Mesendoderm (in vitro differentiated cells): ENCODE measurements around the gene ALKBH1.

Experiments
- DNase-seq: peaks from one replicate; pipeline ENCODE4 v3.0.0; 2013
- H2AK5ac ChIP-seq: 2 replicates; pipeline ENCODE4 v1.6.1; 2013; ENCODE audit warnings: low read length, inconsistent platforms
- H2BK120ac ChIP-seq: 2 replicates; pipeline ENCODE4 v1.6.1; 2013; ENCODE audit warnings: low read depth, mild to moderate bottlenecking, low read length, moderate library complexity, mixed read lengths
- H2BK15ac ChIP-seq: replicated peaks from 2 replicates; pipeline ENCODE4 v1.6.1; 2013; ENCODE audit warnings: low read depth, mild to moderate bottlenecking, moderate library complexity
- H2BK5ac ChIP-seq: 2 replicates; pipeline ENCODE4 v1.6.1; 2013; ENCODE audit warnings: low read length, inconsistent platforms
- H3K18ac ChIP-seq: 2 replicates; pipeline ENCODE4 v1.6.1; 2013; ENCODE audit warnings: mild to moderate bottlenecking, low read length, mixed read lengths
- H3K23ac ChIP-seq: one replicate; pipeline ENCODE4 v1.6.1; 2013; ENCODE audit warnings: low read length
- H3K27ac ChIP-seq: 2 replicates; pipeline ENCODE4 v1.5.1; 2013; ENCODE audit warnings: low read depth, mild to moderate bottlenecking, inconsistent platforms, low read length, moderate library complexity
- H3K27me3 ChIP-seq: 2 replicates; pipeline ENCODE4 v1.6.1; 2013; ENCODE audit warnings: low read length, control low read depth, mild to moderate bottlenecking, inconsistent platforms; ENCODE audit not compliant: insufficient read depth, poor library complexity
- H3K36me3 ChIP-seq: 2 replicates; pipeline ENCODE4 v1.6.1; 2013; ENCODE audit warnings: low read length, inconsistent platforms; ENCODE audit not compliant: control insufficient read depth, insufficient read depth
- H3K4ac ChIP-seq: one replicate; pipeline ENCODE4 v1.6.1; 2013; ENCODE audit warnings: low read depth, mild to moderate bottlenecking, low read length, moderate library complexity
- H3K4me1 ChIP-seq: 2 replicates; pipeline ENCODE4 v1.6.1; 2013; ENCODE audit warnings: low read depth, low read length, inconsistent platforms; ENCODE audit not compliant: control insufficient read depth
- H3K4me2 ChIP-seq: 2 replicates; pipeline ENCODE4 v1.6.1; 2013; ENCODE audit warnings: low read length
- H3K4me3 ChIP-seq: 2 replicates; pipeline ENCODE4 v1.5.1; 2013; ENCODE audit warnings: mild to moderate bottlenecking, low read length
- H3K56ac ChIP-seq: one replicate; pipeline ENCODE4 v1.6.1; 2013; ENCODE audit warnings: low read length
- H3K79me1 ChIP-seq: 2 replicates; pipeline ENCODE4 v1.6.1; 2013; ENCODE audit warnings: low read length, inconsistent platforms
- H3K79me2 ChIP-seq: 2 replicates; pipeline ENCODE4 v1.6.1; 2013; ENCODE audit warnings: mild to moderate bottlenecking, low read length; ENCODE audit not compliant: control insufficient read depth, insufficient read depth
- H3K9ac ChIP-seq: 2 replicates; pipeline ENCODE4 v1.6.1; 2013; ENCODE audit warnings: low read length, inconsistent platforms
- H4K5ac ChIP-seq: one replicate; pipeline ENCODE4 v1.6.1; 2013; ENCODE audit warnings: low read length
- H4K8ac ChIP-seq: one replicate; pipeline ENCODE4 v1.6.1; 2013; ENCODE audit warnings: low read depth, mild to moderate bottlenecking, control low read depth, low read length, moderate library complexity
- WGBS: extraction: QIAGEN DNeasy Blood & Tissue Kit; methylation state at CpG from one replicate; pipeline ENCODE4 v1.1.7; 2013; ENCODE audit warnings: low lambda C conversion rate, missing lambda C conversion rate; ENCODE audit not compliant: insufficient coverage; ENCODE audit errors: extremely low coverage; 5-methylcytosine and 5-hydroxymethylcytosine counted together

Gene ALKBH1

DNA sequence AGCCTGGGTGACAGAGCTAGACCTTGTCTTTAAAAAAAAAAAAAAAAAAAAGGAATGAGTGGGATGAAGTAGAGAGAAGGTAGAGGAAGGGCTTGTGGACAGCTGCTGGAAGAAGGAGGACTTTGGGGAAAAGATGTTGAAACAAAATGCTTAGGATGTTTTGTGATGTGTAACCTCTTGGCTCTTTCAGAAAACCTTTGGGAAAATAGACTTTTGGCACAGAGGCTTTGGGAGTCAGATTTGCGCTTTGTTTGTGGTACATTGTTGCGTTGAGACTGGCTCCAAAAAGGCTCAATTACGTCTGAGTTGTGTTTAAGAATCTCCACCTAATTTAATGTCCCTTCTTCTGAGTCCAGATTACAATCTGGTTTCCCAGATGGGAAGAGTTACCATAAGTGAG is 58.5 kb downstream of the ALKBH1 start:
- Histone ChIP-seq H3K79me1 (no peaks in the 10 kb centered on the region), H3K27me3 (no peaks in the 10 kb centered on the region), H2BK15ac (no peak overlapping the region), H3K56ac (no peak overlapping the region), H3K4me2 (no peak overlapping the region), H3K18ac (no peak overlapping the region), H3K4me3 (no peak overlapping the region), H2BK5ac (no peak overlapping the region), H2BK120ac (no peak overlapping the region), H4K5ac (no peak overlapping the region), H4K8ac (no peak overlapping the region), H3K79me2 (no peaks in the 10 kb centered on the region), H3K23ac (no peak overlapping the region), H2AK5ac (no peak overlapping the region), H3K36me3 (no peaks in the 10 kb centered on the region), H3K4ac (no peak overlapping the region), H3K27ac (no peak overlapping the region), H3K4me1 (no peaks in the 10 kb centered on the region), H3K9ac (no peak overlapping the region)
- no CpG with 5 or more reads among the region's 3 CpGs for WGBS
- no peak for DNase-seq

- H2BK120ac ChIP-seq, result no peak overlapping the region
- no peak overlapping the region for H3K56ac ChIP-seq
- H3K4me2 ChIP-seq, result no peak overlapping the region
- no peaks in the 10 kb centered on the region for H3K79me1 ChIP-seq
- H3K4me1 ChIP-seq, result no peaks in the 10 kb centered on the region
- H3K27me3 ChIP-seq, result no peaks in the 10 kb centered on the region
- H3K27ac ChIP-seq, result no peak overlapping the region
- H3K18ac ChIP-seq, result no peak overlapping the region
- H3K4me3 ChIP-seq, result no peak overlapping the region
- H3K79me2 ChIP-seq, result no peaks in the 10 kb centered on the region
- WGBS, result no CpG with 5 or more reads among the region's 2 CpGs
- H4K8ac ChIP-seq, result no peak overlapping the region
- DNase-seq, result no peak
- H3K36me3 ChIP-seq, result no peaks in the 10 kb centered on the region
- H2BK15ac ChIP-seq, result no peak overlapping the region
- no peak overlapping the region for H2AK5ac ChIP-seq
- H3K4ac ChIP-seq, result no peak overlapping the region
- no peak overlapping the region for H3K23ac ChIP-seq
- no peak overlapping the region for H4K5ac ChIP-seq
- H2BK5ac ChIP-seq, result no peak overlapping the region
- no peak overlapping the region for H3K9ac ChIP-seq
Observed at GRCh38 chr14:77648520-77649200, 59.2 kb downstream of the ALKBH1 start.

GRCh38 chr14:77647853-77648252 is 60.0 kb downstream of the ALKBH1 start:
- H3K79me1 ChIP-seq, result no peaks in the 10 kb centered on the region
- H3K18ac ChIP-seq, result no peak overlapping the region
- no peaks in the 10 kb centered on the region for H3K36me3 ChIP-seq
- no peaks in the 10 kb centered on the region for H3K4me1 ChIP-seq
- H3K23ac ChIP-seq, result no peak overlapping the region
- no peak overlapping the region for H2AK5ac ChIP-seq
- no peak overlapping the region for H2BK120ac ChIP-seq
- H3K27me3 ChIP-seq, result no peaks in the 10 kb centered on the region
- no peak for DNase-seq
- H3K9ac ChIP-seq, result no peak overlapping the region
- H2BK5ac ChIP-seq, result no peak overlapping the region
- WGBS, result no CpG with 5 or more reads among the region's 2 CpGs
- no peak overlapping the region for H3K4ac ChIP-seq
- H4K8ac ChIP-seq, result no peak overlapping the region
- H3K27ac ChIP-seq, result no peak overlapping the region
- H3K79me2 ChIP-seq, result no peaks in the 10 kb centered on the region
- no peak overlapping the region for H3K4me3 ChIP-seq
- H4K5ac ChIP-seq, result no peak overlapping the region
- no peak overlapping the region for H2BK15ac ChIP-seq
- H3K56ac ChIP-seq, result no peak overlapping the region
- no peak overlapping the region for H3K4me2 ChIP-seq

DNA sequence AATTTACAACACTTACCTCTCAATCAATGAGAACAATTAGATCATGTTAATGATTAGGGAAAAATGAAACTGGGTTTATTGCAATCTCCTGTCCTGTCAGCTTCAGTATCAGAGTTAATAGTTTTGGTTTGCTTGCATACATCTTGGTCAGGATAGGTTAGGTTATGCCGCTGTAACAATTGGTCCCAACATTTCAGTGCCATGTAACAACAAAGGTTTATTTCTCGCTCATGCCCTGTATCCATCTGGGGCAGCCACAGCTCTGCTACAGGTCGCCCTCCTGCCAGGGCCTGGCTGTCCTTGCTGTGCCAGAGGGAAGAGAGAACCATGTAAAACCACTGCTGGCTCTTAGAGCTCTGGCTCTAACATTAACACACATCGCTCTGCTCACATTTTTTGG is 60.9 kb downstream of the ALKBH1 start:
- H2BK120ac ChIP-seq, result no peak overlapping the region
- H2AK5ac ChIP-seq, result no peak overlapping the region
- H3K56ac ChIP-seq, result no peak overlapping the region
- H4K5ac ChIP-seq, result no peak overlapping the region
- no peak for DNase-seq
- H4K8ac ChIP-seq, result no peak overlapping the region
- no peak overlapping the region for H3K27ac ChIP-seq
- no peak overlapping the region for H2BK15ac ChIP-seq
- H2BK5ac ChIP-seq, result no peak overlapping the region
- H3K4me2 ChIP-seq, result no peak overlapping the region
- no peak overlapping the region for H3K9ac ChIP-seq
- no peaks in the 10 kb centered on the region for H3K79me2 ChIP-seq
- no peak overlapping the region for H3K4ac ChIP-seq
- WGBS, result no CpG with 5 or more reads among the region's 4 CpGs
- H3K23ac ChIP-seq, result no peak overlapping the region
- no peak overlapping the region for H3K18ac ChIP-seq
- H3K4me3 ChIP-seq, result no peak overlapping the region
- H3K79me1 ChIP-seq, result no peaks in the 10 kb centered on the region
- no peaks in the 10 kb centered on the region for H3K4me1 ChIP-seq
- no peaks in the 10 kb centered on the region for H3K36me3 ChIP-seq
- no peaks in the 10 kb centered on the region for H3K27me3 ChIP-seq

DNA sequence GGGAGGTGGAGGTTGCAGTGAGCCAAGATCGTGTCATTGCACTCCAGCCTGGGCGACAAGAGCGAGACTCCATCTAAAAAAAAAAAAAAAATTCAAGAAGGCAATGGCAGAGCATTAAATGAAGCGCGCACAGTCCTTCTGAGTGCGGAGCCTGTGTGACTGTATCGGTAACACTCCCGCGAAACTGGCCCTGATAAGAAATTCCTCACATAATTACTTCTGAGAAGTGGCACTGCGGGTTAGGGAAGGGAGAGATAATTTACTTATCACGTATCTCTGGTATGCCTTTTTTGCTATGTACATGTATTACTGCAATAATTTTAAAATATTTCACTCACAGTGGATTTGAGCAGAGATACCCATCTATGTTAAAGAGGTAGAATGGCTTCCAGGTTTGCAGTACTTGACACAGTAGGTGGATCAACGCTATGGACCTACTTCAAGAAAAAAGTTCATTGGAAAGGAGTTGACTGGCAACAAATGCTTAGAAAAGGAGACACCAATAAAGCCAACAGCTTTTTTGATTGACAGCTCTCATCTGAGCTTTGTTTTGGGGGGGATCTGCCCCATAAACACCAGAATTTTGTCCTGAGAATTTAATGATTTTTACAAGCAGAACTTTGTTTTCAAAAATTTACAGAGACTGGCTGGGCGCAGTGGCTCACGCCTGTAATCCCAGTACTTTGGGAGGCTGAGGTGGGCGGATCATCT is 62.1 kb downstream of the ALKBH1 start:
- no peak overlapping the region for H4K5ac ChIP-seq
- no peak overlapping the region for H3K23ac ChIP-seq
- no peak overlapping the region for H3K56ac ChIP-seq
- H3K79me2 ChIP-seq, result no peaks in the 10 kb centered on the region
- H3K27ac ChIP-seq, result no peak overlapping the region
- H3K9ac ChIP-seq, result no peak overlapping the region
- no peak overlapping the region for H4K8ac ChIP-seq
- no peak overlapping the region for H2BK5ac ChIP-seq
- no peak overlapping the region for H2AK5ac ChIP-seq
- H3K4me2 ChIP-seq, result no peak overlapping the region
- H2BK120ac ChIP-seq, result no peak overlapping the region
- no peak overlapping the region for H2BK15ac ChIP-seq
- DNase-seq, result no peak
- no peaks in the 10 kb centered on the region for H3K36me3 ChIP-seq
- no peaks in the 10 kb centered on the region for H3K27me3 ChIP-seq
- H3K4me1 ChIP-seq, result no peaks in the 10 kb centered on the region
- no peak overlapping the region for H3K18ac ChIP-seq
- WGBS, result no CpG with 5 or more reads among the region's 15 CpGs
- no peaks in the 10 kb centered on the region for H3K79me1 ChIP-seq
- no peak overlapping the region for H3K4ac ChIP-seq
- H3K4me3 ChIP-seq, result no peak overlapping the region
